IPS DF 6.9 (cell line): ENCODE results near the gene PFKFB2.

Source experiments
- DNase-seq: peaks from one replicate; pipeline ENCODE4 v3.0.0-alpha.2; 2013; ENCODE audit warnings: low read depth, low spot score
- H3K27ac ChIP-seq: one replicate; pipeline ENCODE4 v1.5.1; 2013; ENCODE audit warnings: low read length, control low read depth
- H3K27me3 ChIP-seq: 2 replicates; pipeline ENCODE4 v1.6.1; 2013; ENCODE audit warnings: mild to moderate bottlenecking, low read length; ENCODE audit not compliant: control insufficient read depth, insufficient read depth
- H3K36me3 ChIP-seq: 2 replicates; pipeline ENCODE4 v1.6.1; 2013; ENCODE audit warnings: low read length; ENCODE audit not compliant: control insufficient read depth, insufficient read depth
- H3K4me1 ChIP-seq: 2 replicates; pipeline ENCODE4 v1.6.1; 2013; ENCODE audit warnings: low read length; ENCODE audit not compliant: control insufficient read depth, insufficient read depth
- H3K4me3 ChIP-seq: 2 replicates; pipeline ENCODE4 v1.5.1; 2013; ENCODE audit warnings: mild to moderate bottlenecking, low read length
- H3K9me3 ChIP-seq: 2 replicates; pipeline ENCODE4 v1.6.1; 2013; ENCODE audit warnings: low read length, inconsistent platforms; ENCODE audit not compliant: control insufficient read depth, insufficient read depth
- WGBS: extraction: QIAGEN DNeasy Blood & Tissue Kit; methylation state at CpG from one replicate; pipeline ENCODE4 v1.1.7; 2013; ENCODE audit warnings: mixed read lengths, missing lambda C conversion rate; ENCODE audit not compliant: insufficient read length, insufficient coverage; 5-methylcytosine and 5-hydroxymethylcytosine counted together

The PFKFB2 gene

DNA sequence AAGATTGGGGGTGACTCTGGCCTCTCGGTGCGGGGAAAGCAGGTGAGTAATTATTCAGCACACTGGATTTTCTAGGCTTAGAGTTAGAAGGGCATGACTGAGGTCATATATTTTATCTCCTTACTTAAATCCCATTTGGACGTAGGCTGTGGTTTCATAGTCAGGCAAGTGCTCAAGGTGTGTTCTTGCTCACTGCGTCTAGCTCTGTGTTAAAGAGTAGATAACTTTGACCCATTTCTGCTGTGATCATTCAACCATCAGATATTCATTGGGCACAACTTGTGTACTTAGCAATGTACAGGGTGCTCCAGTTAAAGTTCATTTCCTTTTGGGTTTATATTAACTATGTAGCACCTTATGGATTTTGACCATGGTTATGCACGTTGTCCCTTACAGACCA, 14.6 kb downstream of the PFKFB2 start:
- WGBS = no CpG with 5 or more reads among the region's 5 CpGs
- Histone ChIP-seq H3K4me3 (no peak overlapping the region), H3K36me3 (peaks cover 9% of the 10 kb centered on the region), H3K27me3 (no peaks in the 10 kb centered on the region), H3K4me1 (no peaks in the 10 kb centered on the region), H3K27ac (no peak overlapping the region), H3K9me3 (no peaks in the 10 kb centered on the region)
- DNase-seq = no peak

DNA sequence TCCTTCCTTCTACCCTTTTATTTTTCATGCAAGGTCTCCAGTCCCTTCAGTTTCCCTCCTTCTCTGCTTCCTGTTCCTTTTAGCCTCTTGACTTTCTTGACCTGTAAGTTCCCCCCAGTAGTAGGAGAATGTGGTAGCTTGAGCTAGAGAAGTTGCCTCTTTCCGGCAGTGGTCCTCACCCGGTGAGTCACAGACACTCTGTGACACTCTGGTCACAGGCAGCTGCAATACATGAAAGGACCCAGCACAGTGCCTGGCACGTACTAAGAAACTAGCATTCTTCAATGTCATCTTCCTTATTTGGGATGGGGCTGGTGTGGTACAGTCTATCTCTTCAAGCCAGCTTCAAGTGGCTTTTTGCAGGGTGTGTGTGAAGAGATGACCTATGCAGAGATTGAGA, 16.0 kb downstream of the PFKFB2 start:
- no CpG with 5 or more reads among the region's 3 CpGs for WGBS
- no peak overlapping the region for H3K27ac ChIP-seq
- no peaks in the 10 kb centered on the region for H3K4me1 ChIP-seq
- no peak for DNase-seq
- no peak overlapping the region for H3K4me3 ChIP-seq
- peaks cover 3% of the 10 kb centered on the region for H3K36me3 ChIP-seq
- H3K27me3 ChIP-seq = no peaks in the 10 kb centered on the region
- H3K9me3 ChIP-seq = no peaks in the 10 kb centered on the region

DNA sequence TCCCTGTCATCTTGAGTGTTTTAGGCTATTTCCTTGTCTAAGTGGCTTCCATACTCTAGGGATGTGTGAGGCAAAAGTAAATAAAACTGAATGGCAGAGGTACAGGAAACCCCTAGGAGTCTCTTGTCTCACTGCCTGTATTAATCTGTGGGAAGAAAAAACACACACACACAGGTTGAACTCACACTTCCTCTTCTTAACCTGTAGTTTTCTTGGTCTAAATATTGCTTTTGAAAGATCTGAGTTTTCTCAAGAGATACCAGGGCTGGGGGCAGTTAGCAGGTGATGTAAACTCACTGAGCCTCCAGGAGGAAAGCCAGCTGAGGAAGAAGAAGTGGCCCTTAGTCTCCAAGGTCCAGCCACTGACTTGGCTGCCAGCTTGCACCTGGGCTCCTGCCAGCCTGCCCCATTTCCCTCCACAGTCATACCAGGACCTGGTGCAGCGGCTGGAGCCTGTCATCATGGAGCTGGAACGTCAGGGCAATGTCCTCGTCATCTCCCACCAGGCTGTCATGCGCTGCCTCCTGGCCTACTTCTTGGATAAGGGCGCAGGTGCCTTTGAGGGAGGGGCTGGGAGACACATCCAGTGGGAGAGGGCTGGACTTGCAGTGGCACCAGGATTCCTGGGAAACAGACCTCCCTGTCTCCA, 16.9 kb downstream of the PFKFB2 start:
- DNase-seq = no peak
- H3K27ac ChIP-seq = no peak overlapping the region
- no peaks in the 10 kb centered on the region for H3K27me3 ChIP-seq
- no CpG with 5 or more reads among the region's 5 CpGs for WGBS
- H3K4me3 ChIP-seq = no peak overlapping the region
- H3K4me1 ChIP-seq = no peaks in the 10 kb centered on the region
- H3K36me3 ChIP-seq = peaks cover 3% of the 10 kb centered on the region
- no peaks in the 10 kb centered on the region for H3K9me3 ChIP-seq

DNA sequence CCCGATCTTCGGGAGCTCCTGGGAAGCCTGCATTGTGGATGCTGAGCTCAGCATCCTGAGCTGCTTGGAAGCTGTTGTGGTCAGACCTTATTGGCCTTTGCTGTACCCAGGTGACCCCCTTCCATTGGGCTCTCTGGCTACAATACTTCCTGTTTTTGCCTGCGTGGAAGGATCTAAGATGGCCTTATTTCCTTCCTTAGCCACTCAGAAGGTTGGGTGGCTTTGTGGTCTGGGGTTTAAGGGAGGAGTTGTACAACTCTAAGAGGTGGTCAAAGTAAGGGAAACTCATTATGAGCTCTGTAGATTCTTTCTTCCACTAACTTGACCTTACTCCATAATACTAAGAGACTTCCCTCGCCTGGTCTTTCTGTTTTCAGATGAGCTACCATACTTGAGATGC, 17.7 kb downstream of the PFKFB2 start:
- H3K36me3 ChIP-seq = peaks cover 3% of the 10 kb centered on the region
- H3K4me1 ChIP-seq = no peaks in the 10 kb centered on the region
- H3K4me3 ChIP-seq = no peak overlapping the region
- no CpG with 5 or more reads among the region's 4 CpGs for WGBS
- no peaks in the 10 kb centered on the region for H3K27me3 ChIP-seq
- no peaks in the 10 kb centered on the region for H3K9me3 ChIP-seq
- no peak overlapping the region for H3K27ac ChIP-seq
- DNase-seq = no peak

DNA sequence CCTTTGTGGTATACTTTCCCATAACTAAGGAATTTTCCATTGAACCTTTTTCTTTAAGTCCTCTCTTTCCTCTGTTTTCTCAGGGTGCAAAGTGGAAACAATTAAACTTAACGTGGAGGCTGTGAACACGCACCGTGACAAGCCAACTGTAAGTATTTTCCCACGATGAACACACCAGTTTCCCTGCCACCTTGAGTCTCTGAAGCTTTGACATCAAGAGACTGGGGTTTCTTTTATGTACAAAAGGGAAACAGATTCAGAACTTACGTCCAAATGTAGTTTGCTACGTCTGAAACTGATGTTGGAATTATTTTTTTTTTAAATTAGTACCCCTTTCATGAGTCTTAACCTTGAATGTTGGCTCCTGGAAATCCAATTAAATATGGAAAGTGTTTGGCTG, 18.4 kb downstream of the PFKFB2 start:
- Histone ChIP-seq H3K27me3 (no peaks in the 10 kb centered on the region), H3K27ac (no peak overlapping the region), H3K9me3 (no peaks in the 10 kb centered on the region), H3K4me1 (no peaks in the 10 kb centered on the region), H3K36me3 (peaks cover 3% of the 10 kb centered on the region), H3K4me3 (no peak overlapping the region)
- no peak for DNase-seq
- no CpG with 5 or more reads among the region's 6 CpGs for WGBS

DNA sequence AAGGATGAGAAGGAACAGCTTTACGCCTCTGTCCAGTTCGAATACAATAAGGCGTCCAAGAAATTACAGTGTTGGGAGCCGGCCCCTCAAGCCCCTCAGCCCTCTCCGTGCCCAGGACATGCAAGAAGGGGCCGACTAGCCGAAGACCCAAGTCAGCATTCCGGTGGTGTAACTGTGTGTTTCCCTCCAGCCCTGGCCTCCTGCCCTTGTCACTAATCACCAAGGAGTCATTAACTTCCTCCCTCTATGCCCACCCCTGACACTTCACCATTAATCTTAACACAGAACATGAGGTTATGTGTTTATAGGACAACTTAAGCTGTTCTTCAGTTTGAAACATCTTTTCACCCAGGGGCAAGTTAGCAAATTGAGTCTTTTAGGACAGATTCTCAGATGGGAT, 19.2 kb downstream of the PFKFB2 start:
- Histone ChIP-seq H3K9me3 (no peaks in the 10 kb centered on the region), H3K27ac (no peak overlapping the region), H3K36me3 (peaks cover 3% of the 10 kb centered on the region), H3K4me3 (no peak overlapping the region), H3K4me1 (no peaks in the 10 kb centered on the region), H3K27me3 (no peaks in the 10 kb centered on the region)
- no peak for DNase-seq
- no CpG with 5 or more reads among the region's 8 CpGs for WGBS

DNA sequence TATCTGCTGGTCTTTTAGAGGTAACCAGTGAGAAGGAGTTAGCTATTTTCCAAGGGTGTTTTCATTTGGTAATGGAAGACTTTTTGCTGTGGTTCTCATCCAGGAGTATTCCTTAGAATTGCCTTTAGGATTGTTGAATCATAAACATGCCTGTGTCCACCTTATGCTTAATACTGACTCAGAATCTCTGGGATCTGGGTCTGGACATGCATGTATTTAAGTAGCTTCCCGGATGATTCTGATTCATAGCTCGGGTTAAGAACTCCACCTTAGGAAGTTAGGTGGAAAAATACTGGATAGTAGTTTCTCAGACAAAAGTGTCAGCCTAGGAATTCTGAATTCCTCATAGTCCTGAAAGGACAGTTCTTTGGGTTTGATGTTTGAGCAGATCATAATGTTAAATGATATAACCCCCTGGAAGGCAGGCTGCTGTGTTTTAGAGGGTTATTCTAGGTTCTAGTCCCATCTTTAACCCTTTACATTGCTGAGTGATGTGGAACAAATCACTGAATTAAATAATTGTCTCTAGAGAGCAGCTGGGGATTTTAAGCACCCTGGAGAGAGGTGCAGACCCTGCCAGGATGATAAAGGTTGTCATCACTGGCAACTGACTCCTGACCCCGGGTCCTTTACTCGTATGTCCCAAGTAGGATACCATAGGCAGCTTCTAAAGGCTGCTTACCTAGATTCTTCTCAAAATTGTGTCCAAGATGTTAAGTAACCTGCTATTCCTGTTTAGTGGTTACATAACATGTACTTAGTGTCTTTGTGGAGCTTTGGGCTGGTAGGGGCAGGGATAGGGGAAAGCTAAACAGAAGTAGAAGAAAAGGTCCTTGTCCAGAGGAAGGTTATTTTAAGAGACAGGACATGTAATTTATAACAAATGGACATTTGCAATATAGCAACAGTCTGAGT, 21.1 kb downstream of the PFKFB2 start:
- Histone ChIP-seq H3K27me3 (no peaks in the 10 kb centered on the region), H3K4me1 (no peaks in the 10 kb centered on the region; the same call in 1 of the 2 replicates), H3K4me3 (no peak overlapping the region), H3K9me3 (no peaks in the 10 kb centered on the region), H3K27ac (no peak overlapping the region), H3K36me3 (peaks cover 1% of the 10 kb centered on the region)
- DNase-seq = no peak
- WGBS = no CpG with 5 or more reads among the region's 4 CpGs

DNA sequence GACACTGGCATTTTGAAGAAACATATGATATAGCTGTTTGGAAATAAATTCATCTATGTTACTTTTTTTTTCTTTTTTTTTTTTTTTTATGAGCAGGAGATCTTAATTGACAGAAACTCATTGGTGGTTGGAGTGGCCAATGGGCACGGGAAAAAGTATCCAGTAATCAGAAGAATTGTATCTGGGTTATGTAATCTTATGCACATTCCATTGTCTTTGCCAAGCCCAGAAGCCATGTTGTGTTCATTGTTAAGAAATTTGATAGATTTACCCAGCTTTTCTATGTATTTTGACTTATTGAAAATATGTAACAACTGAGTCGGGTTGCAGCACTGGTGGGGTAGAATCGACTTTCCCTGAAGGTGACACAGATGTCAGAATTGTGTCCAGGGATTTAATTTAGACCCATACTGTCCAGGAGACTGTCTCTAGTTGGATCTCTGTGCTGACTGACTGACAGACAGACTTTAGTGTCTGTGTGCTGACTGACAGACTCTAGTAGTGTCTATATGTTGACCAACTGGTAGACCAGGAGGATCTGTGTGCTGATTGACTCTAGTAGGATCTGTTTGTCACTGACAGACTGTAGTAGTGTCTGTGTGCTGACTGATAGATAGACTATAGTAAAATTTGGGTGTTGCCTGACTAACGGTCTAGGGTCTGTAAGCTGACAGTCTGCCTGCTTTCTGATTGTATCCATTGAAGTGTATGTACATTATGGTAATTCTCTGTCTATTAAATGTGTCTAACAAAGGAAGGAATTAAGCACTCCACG, 23.3 kb downstream of the PFKFB2 start:
- no peak for DNase-seq

DNA sequence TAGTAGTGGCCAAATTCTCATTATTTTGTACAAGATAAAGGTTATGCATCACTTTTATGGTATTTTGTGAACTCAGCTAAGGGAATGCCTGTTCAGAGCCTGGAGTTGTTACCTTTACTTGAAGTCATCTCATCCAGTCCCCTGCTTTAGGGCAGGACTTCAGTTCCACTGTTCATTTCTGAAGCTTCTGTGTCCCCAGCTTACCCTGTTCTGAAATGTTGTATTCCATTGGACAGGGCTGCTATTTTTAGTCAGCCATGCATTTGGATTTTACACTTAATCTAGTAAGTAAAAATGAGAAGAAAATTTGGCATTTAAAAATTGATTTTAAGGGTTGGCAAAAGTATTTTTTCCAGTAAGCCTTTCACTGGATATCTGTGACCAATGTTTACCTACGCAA, 23.9 kb downstream of the PFKFB2 start:
- Histone ChIP-seq H3K36me3 (no peaks in the 10 kb centered on the region; the same call in 1 of the 2 replicates), H3K9me3 (no peaks in the 10 kb centered on the region), H3K27ac (no peak overlapping the region), H3K27me3 (no peaks in the 10 kb centered on the region), H3K4me3 (no peak overlapping the region), H3K4me1 (no peaks in the 10 kb centered on the region; the same call in 1 of the 2 replicates)
- no peak for DNase-seq
- WGBS = no CpG with 5 or more reads among the region's 1 CpG

More for the DNA sequence above, 23.3 kb downstream of the PFKFB2 start:
- WGBS = no CpG with 5 or more reads among the region's 5 CpGs
- Histone ChIP-seq H3K4me3 (no peak overlapping the region), H3K27ac (no peak overlapping the region), H3K36me3 (no peaks in the 10 kb centered on the region; the same call in 1 of the 2 replicates), H3K27me3 (no peaks in the 10 kb centered on the region), H3K9me3 (no peaks in the 10 kb centered on the region), H3K4me1 (no peaks in the 10 kb centered on the region; the same call in 1 of the 2 replicates)
